ENCODE measurements around the gene TTC33. TPM values are rescaled to one million over a fixed set of nuclear protein-coding genes. Genes with fewer than 3 reads are reported as not detected.

TTC33 gene
- total and polyA plus RNA-seq, 2 of the 4 experiments (the other 2 are of a cell fraction) = 3.1 to 8.1 TPM

DNA sequence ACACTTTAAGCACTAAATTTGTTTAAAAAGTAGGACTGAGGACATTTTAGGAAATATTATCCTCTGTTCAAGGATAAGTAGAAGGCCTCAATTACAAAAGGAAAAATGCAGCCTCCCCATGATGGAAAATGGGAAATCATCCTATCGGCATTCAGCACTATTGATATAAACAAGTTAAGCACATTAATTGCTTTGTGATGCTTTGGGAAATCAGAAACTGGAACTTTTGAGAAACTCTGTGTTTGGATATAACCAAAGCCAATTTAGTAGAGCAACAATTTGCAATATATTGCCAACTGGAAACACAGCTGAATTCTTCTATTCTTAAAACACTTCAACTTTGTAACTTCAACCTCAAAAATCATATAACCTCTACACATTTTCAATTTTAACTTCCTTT lies 141.3 kb downstream of the TTC33 start:
- POLR2A ChIA-PET (ENCODE audit: unreplicated experiment) = no interaction called here
- no peaks in the 10 kb centered on the region for H3K9me3 ChIP-seq (ENCODE audit: control insufficient read depth, insufficient read depth, low read length)
- H2BK5ac ChIP-seq (ENCODE audit: low read depth, low read length, poor library complexity, severe bottlenecking) = no peak overlapping the region
- H2AFZ ChIP-seq (replicated peaks; ENCODE audit: low read length, poor library complexity) = no peak overlapping the region
- H2AK9ac ChIP-seq (replicated peaks; ENCODE audit: low read depth, low read length, poor library complexity) = no peak overlapping the region
- no peak overlapping the region for H3K4me2 ChIP-seq (ENCODE audit: low read depth, low read length)
- H4K20me1 ChIP-seq (ENCODE audit: insufficient read depth, low read length) = no peaks in the 10 kb centered on the region
- intact Hi-C loops (cut with micrococcal nuclease) (no loop called here), dilution Hi-C loops (cut with HindIII; ENCODE audit: low sequenced_read_pairs, unreplicated experiment) (no loop called here), in situ Hi-C loops (cut with MboI; ENCODE audit: low sequenced_read_pairs) (no loop called here)
- H2BK20ac ChIP-seq (ENCODE audit: low read depth, low read length) = no peak overlapping the region
- TF ChIP-seq CHD1 (IDR thresholded peaks at IDR 0.05; ENCODE audit: low read depth, low read length) (no peak), SMC3 (IDR thresholded peaks at IDR 0.05; ENCODE audit: low read depth, low read length) (no peak)
- TF ChIP-seq, protein P1, sequence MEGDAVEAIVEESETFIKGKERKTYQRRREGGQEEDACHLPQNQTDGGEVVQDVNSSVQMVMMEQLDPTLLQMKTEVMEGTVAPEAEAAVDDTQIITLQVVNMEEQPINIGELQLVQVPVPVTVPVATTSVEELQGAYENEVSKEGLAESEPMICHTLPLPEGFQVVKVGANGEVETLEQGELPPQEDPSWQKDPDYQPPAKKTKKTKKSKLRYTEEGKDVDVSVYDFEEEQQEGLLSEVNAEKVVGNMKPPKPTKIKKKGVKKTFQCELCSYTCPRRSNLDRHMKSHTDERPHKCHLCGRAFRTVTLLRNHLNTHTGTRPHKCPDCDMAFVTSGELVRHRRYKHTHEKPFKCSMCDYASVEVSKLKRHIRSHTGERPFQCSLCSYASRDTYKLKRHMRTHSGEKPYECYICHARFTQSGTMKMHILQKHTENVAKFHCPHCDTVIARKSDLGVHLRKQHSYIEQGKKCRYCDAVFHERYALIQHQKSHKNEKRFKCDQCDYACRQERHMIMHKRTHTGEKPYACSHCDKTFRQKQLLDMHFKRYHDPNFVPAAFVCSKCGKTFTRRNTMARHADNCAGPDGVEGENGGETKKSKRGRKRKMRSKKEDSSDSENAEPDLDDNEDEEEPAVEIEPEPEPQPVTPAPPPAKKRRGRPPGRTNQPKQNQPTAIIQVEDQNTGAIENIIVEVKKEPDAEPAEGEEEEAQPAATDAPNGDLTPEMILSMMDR (conservative IDR thresholded peaks at IDR 0.05; ENCODE audit: low read depth, low read length) = no peak
- H4K91ac ChIP-seq (ENCODE audit: insufficient read depth, low read depth, low read length) = no peak overlapping the region
- no CpG with 5 or more reads among the region's 1 CpG for WGBS, 2 experiments (ENCODE audit: extremely low coverage in 2 of 2, insufficient read length in 1 of 2)
- H3K18ac ChIP-seq (ENCODE audit: low read depth, low read length) = no peak overlapping the region
- H3K79me1 ChIP-seq (ENCODE audit: low read depth in 1 of 2, low read length in 2 of 2) = no peaks in the 10 kb centered on the region
- H2BK120ac ChIP-seq (ENCODE audit: low read depth, low read length) = no peak overlapping the region
- H3K9ac ChIP-seq (ENCODE audit: low read depth, low read length) = no peak overlapping the region
- no peaks in the 10 kb centered on the region for H3K4me1 ChIP-seq (ENCODE audit: control insufficient read depth, insufficient read depth, low read length)
- no peak overlapping the region for H4K5ac ChIP-seq (ENCODE audit: low read depth, low read length)
- no peak overlapping the region for H3K27ac ChIP-seq (ENCODE audit: insufficient read depth, low read length)
- ATAC-seq (ENCODE audit: low read depth) (no peak), DNase-seq (no peak)
- no TSS peak for BruUV-seq (replicated peaks)
- no peaks in the 10 kb centered on the region for H3K36me3 ChIP-seq (ENCODE audit: control insufficient read depth, insufficient read depth, low read length)
- no peaks in the 10 kb centered on the region for H3K9me1 ChIP-seq (ENCODE audit: insufficient read depth, low read length)
- no peak overlapping the region for H2BK15ac ChIP-seq (ENCODE audit: low read depth, low read length)
- CTCF ChIA-PET = no interaction called here
- no peak overlapping the region for H3K56ac ChIP-seq (ENCODE audit: extremely low read depth, insufficient read depth, low read length)
- H3K14ac ChIP-seq (replicated peaks; ENCODE audit: low read depth, low read length) = no peak overlapping the region
- H3K27me3 ChIP-seq (ENCODE audit: control insufficient read depth, insufficient read depth, low read length) = no peaks in the 10 kb centered on the region
- H3K4me3 ChIP-seq (ENCODE audit: insufficient read depth, low read depth, low read length) = no peak overlapping the region
- H4K8ac ChIP-seq (ENCODE audit: low read depth in 2 of 2, low read length in 2 of 2) = no peak overlapping the region
- H2AK5ac ChIP-seq (ENCODE audit: low read depth, low read length) = no peak overlapping the region
- H3K4ac ChIP-seq (ENCODE audit: low read depth, low read length) = no peak overlapping the region
- no peak overlapping the region for H3K23ac ChIP-seq (ENCODE audit: low read depth, low read length)

All from IMR-90 (cell line).